B cell (primary cell): Measurements from ENCODE around the gene OXSR1. TPM values are rescaled to one million over a fixed set of nuclear protein-coding genes. Genes with fewer than 3 reads are reported as not detected.

Experiments
- ATAC-seq: fragments of 200-7000 bp; cut with Tn5 transposase; one replicate; pipeline ENCODE4 v1.10.0; 2021; ENCODE audit warnings: low read depth, mild to moderate bottlenecking, moderate number of reproducible peaks, moderate library complexity
- CTCF ChIA-PET: fragments of 350-600 bp; sonication (Branson Sonifier 250); formaldehyde crosslinking; loops from one replicate; lab custom pipeline; 2021; ENCODE audit warnings: antibody characterized with exemption, inconsistent platforms; lab: Charles Lee
- POLR2A ChIA-PET: fragments of 350-600 bp; sonication (Branson Sonifier 250); formaldehyde crosslinking; loops from one replicate; lab custom pipeline; 2021; ENCODE audit warnings: antibody characterized with exemption; lab: Charles Lee
- DNase-seq: peaks from one replicate; pipeline ENCODE4 v3.0.0; 2013
- H2AFZ ChIP-seq: 2 replicates; pipeline ENCODE4 v1.6.1; 2012; ENCODE audit warnings: mild to moderate bottlenecking, low read depth, low read length; ENCODE audit not compliant: insufficient read depth, poor library complexity, severe bottlenecking
- H3K27ac ChIP-seq, 2 donors: 1 replicate in 1 of 2; 2 replicates in 1 of 2; pipeline ENCODE4 v1.5.1; 2012 to 2013; ENCODE audit warnings: low read length in 2 of 2, mild to moderate bottlenecking in 2 of 2, moderate library complexity in 1 of 2
- H3K27me3 ChIP-seq, 4 experiments: fragments of 200-600 bp in 1 of 4; sonication (generic) in 1 of 4; replicated peaks in 1 of 4; 1 replicate in 2 of 4; 2 replicates in 2 of 4; pipeline versions ENCODE4 v1.6.1 to v1.7.0; 2013 to 2016; ENCODE audit warnings: low read length in 3 of 4, mild to moderate bottlenecking in 2 of 4, mixed read lengths in 1 of 4, moderate library complexity in 1 of 4; ENCODE audit not compliant: insufficient read depth in 4 of 4, control insufficient read depth in 3 of 4; ENCODE audit errors: control extremely low read depth in 1 of 4
- H3K36me3 ChIP-seq, 2 experiments: replicated peaks in 1 of 2; 1 replicate in 1 of 2; 2 replicates in 1 of 2; pipeline versions ENCODE4 v1.6.1 to v1.7.1; 2013; ENCODE audit warnings: low read length in 1 of 2; ENCODE audit not compliant: insufficient read depth in 2 of 2, control insufficient read depth in 1 of 2; ENCODE audit errors: control extremely low read depth in 1 of 2, extremely low read depth in 1 of 2
- H3K4me1 ChIP-seq, 2 donors: fragments of 200-600 bp in 1 of 2; sonication (generic) in 1 of 2; 1 replicate in 1 of 2; 2 replicates in 1 of 2; pipeline versions ENCODE4 v1.5.1 to v1.6.1; 2013 to 2017; ENCODE audit warnings: low read length in 2 of 2; ENCODE audit not compliant: control insufficient read depth in 2 of 2, insufficient read depth in 2 of 2
- H3K4me2 ChIP-seq: replicated peaks from 2 replicates; pipeline ENCODE3; 2012; ENCODE audit warnings: mild to moderate bottlenecking, low read depth, low read length; ENCODE audit not compliant: poor library complexity, severe bottlenecking
- H3K4me3 ChIP-seq, 5 experiments: fragments of 200-600 bp in 1 of 5; sonication (generic) in 1 of 5; 1 replicate in 3 of 5; 2 replicates in 2 of 5; pipeline versions ENCODE4 v1.5.1 to v1.7.0; 2011 to 2016; ENCODE audit warnings: low read length in 4 of 5, mild to moderate bottlenecking in 4 of 5, low read depth in 2 of 5, control low read depth in 1 of 5, moderate library complexity in 1 of 5; ENCODE audit not compliant: insufficient read depth in 1 of 5; ENCODE audit errors: control extremely low read depth in 1 of 5, extremely low read depth in 1 of 5
- H3K79me2 ChIP-seq: fragments of 200-600 bp; sonication (generic); one replicate; pipeline ENCODE4 v1.6.0; 2016; ENCODE audit warnings: low read length; ENCODE audit not compliant: control insufficient read depth, insufficient read depth
- H3K9ac ChIP-seq: fragments of 200-600 bp; sonication (generic); 2 replicates; pipeline ENCODE4 v1.6.1; 2017; ENCODE audit warnings: mild to moderate bottlenecking, low read length, moderate library complexity
- H3K9me3 ChIP-seq, 3 donors: one replicate each; pipeline versions ENCODE4 v1.6.1 to v1.7.1; 2013; ENCODE audit warnings: low read length in 2 of 3; ENCODE audit not compliant: control insufficient read depth in 2 of 3, insufficient read depth in 1 of 3; ENCODE audit errors: control extremely low read depth in 1 of 3
- H4K20me1 ChIP-seq: 2 replicates; pipeline ENCODE4 v1.6.0; 2012; ENCODE audit warnings: mild to moderate bottlenecking, low read length; ENCODE audit not compliant: insufficient read depth, control insufficient read depth, poor library complexity, severe bottlenecking
- H3K27ac Mint-ChIP-seq: one replicate; pipeline ENCODE4 v1.8.0; 2021; ENCODE audit warnings: mixed read lengths
- H3K27me3 Mint-ChIP-seq: one replicate; pipeline ENCODE4 v1.8.0; 2021; ENCODE audit warnings: mixed read lengths
- H3K4me1 Mint-ChIP-seq: one replicate; pipeline ENCODE4 v1.8.0; 2021; ENCODE audit warnings: mixed read lengths
- H3K4me3 Mint-ChIP-seq: one replicate; pipeline ENCODE4 v1.8.0; 2021; ENCODE audit warnings: mixed read lengths
- H3K9me3 Mint-ChIP-seq: one replicate; pipeline ENCODE4 v1.8.0; 2022; ENCODE audit warnings: mixed read lengths; ENCODE audit not compliant: insufficient read depth
- CTCF ChIP-seq: fragments of 200-600 bp; IDR thresholded peaks from one replicate; pipeline ENCODE4 v1.8.0; 2022; ENCODE audit warnings: antibody characterized with exemption, mild to moderate bottlenecking
- EZH2 ChIP-seq: IDR thresholded peaks from 2 replicates; pipeline ENCODE4 v1.6.1; 2012; ENCODE audit warnings: borderline replicate concordance, low read depth, mild to moderate bottlenecking, moderate library complexity, low read length; ENCODE audit not compliant: insufficient read depth, poor library complexity, severe bottlenecking
- WGBS: methylation state at CpG from one replicate; pipeline ENCODE4 v1.1.5; 2013; ENCODE audit warnings: missing lambda C conversion rate; ENCODE audit not compliant: insufficient coverage; 5-methylcytosine and 5-hydroxymethylcytosine counted together
- intact Hi-C: fragments of 100-400 bp; cut with micrococcal nuclease; formaldehyde crosslinking; loops from one replicate; pipeline ENCODE4 v1.10.0; 2022
- polyA plus RNA-seq: library from polyadenylated mRNA; depleted of rRNA; stranded (reverse); fragments of >200 nt; gene quantifications from 2 replicates; pipeline ENCODE4 v1.2.3, GENCODE V29; 2012
- total RNA-seq, 2 donors: library from RNA; stranded (reverse); fragments of 120-200 nt in 1 of 2; gene quantifications; 1 replicate in 1 of 2; 2 replicates in 1 of 2; pipeline versions ENCODE4 v1.2.3 to v1.2.4, GENCODE V29; 2013 to 2022

The OXSR1 gene
- total and polyA plus RNA-seq, 2 donors (not counting 1 experiment from before 2014, with no cell fraction given): 15.5 to 41.5 TPM

DNA sequence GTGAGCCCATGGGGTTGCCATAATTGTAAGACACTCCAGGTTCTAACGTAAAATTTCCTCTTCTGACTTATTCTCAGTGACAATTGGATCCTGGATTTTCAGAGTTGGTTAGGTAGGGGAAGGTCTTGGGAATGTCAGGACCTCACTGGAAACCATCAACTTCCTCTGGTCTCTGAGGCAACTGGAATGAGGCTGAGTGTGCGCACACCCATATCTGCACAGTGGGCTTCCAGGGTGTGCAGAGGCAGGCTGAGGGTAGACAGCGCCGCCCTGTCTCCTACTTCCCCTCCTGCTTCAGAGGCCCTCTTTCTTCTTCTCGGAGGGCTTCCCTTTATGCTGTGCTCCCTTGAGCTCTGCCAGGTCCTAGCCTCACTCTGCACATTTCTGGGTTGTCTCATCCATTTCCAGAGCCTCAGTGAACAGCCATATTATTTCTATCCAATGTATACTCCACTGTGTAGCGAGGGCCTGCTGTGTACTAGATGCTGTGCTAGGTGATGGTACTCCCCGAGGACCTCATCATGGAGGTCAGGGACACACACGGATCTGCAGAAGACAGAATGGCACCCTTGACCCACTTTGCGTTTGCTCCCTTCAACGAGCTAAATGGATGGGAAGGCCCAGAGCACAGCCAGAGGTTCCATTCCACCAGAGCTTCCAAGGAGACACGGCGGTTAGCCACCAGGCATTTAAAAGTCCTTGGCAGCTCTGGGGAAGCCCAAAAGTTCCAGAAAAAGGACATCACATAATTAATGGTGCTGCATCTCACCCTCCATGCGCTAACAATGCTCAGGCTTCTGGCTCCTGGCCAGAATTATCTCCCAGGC lies 46.7 kb upstream of the OXSR1 start:
- no peak overlapping the region for H3K4me2 ChIP-seq
- Mint-ChIP-seq H3K9me3 (no peaks in the 10 kb centered on the region), H3K27me3 (peaks cover 7% of the 10 kb centered on the region), H3K27ac (peak overlapping the region; percentile 17), H3K4me3 (no peak overlapping the region), H3K4me1 (peaks cover 22% of the 10 kb centered on the region)
- H3K79me2 ChIP-seq: no peaks in the 10 kb centered on the region
- H3K9ac ChIP-seq: no peak overlapping the region
- no peaks in the 10 kb centered on the region for H4K20me1 ChIP-seq
- no peak overlapping the region for H3K4me3 ChIP-seq
- no peak for DNase-seq
- ChIA-PET CTCF (interaction anchor here (0.6 to 6.5 kb wide), 7 partner anchors 18 to 361 kb away, joined by 3 to 55 read pairs (median 5); partner anchors contain the start of genes ACAA1, OXSR1 and XYLB), POLR2A (no interaction called here)
- no peak for ATAC-seq
- TF ChIP-seq EZH2 (no peak), CTCF (no peak)
- intact Hi-C loops: loop anchor here (1.0 to 2.0 kb wide), 2 partner anchors 228 to 362 kb away; partner anchors contain the start of gene XYLB
- H2AFZ ChIP-seq: no peak overlapping the region
- no peak overlapping the region for H3K27ac ChIP-seq
- H3K4me1 ChIP-seq: peaks cover 19 to 23% of the 10 kb centered on the region in 2 donors
- H3K27me3 ChIP-seq: no peaks in the 10 kb centered on the region
- WGBS: 98% methylated on average over 9 of the region's 13 CpGs
- peaks cover 0 to 31% of the 10 kb centered on the region in 2 experiments for H3K36me3 ChIP-seq
- no peaks in the 10 kb centered on the region for H3K9me3 ChIP-seq

DNA sequence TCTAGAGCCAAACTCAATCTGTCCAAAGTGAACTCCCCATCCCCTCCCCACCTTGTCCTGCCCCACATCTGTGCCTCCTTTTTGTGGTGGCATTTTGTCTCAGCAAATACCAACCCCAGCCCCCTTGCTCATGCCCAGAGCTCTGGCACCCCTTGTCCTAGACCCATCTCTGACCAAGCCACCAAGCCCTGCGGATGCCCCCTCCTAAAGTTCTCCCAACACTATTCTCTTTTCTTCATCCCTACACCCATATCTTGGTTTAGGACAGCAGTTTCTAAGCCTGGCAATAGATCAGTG lies 46.1 kb upstream of the OXSR1 start:
- Mint-ChIP-seq H3K4me3 (no peak overlapping the region), H3K27me3 (peaks cover 7% of the 10 kb centered on the region), H3K4me1 (peaks cover 22% of the 10 kb centered on the region), H3K9me3 (no peaks in the 10 kb centered on the region), H3K27ac (peak overlapping the region; percentile 17)
- POLR2A ChIA-PET: no interaction called here
- H3K9ac ChIP-seq: no peak overlapping the region
- no peak overlapping the region for H2AFZ ChIP-seq
- 100% methylated on average over 1 of the region's 1 CpG for WGBS
- H3K36me3 ChIP-seq: peaks cover 2 to 31% of the 10 kb centered on the region in 2 experiments
- DNase-seq (no peak), ATAC-seq (no peak)
- H3K9me3 ChIP-seq: no peaks in the 10 kb centered on the region
- H3K79me2 ChIP-seq: no peaks in the 10 kb centered on the region
- no peak for TF ChIP-seq EZH2
- no peak for TF ChIP-seq CTCF
- H3K4me2 ChIP-seq: no peak overlapping the region
- H3K27ac ChIP-seq: no peak overlapping the region
- H3K4me3 ChIP-seq: no peak overlapping the region
- intact Hi-C loops: loop anchor here (2.0 kb wide), 1 partner anchor 228 kb away; the partner anchor contains the start of gene XYLB
- CTCF ChIA-PET: interaction anchor here (0.6 to 6.5 kb wide), 6 partner anchors 17 to 361 kb away, joined by 3 to 55 read pairs (median 5); partner anchors contain the start of genes ACAA1, OXSR1 and XYLB
- H3K27me3 ChIP-seq: no peaks in the 10 kb centered on the region
- H4K20me1 ChIP-seq: no peaks in the 10 kb centered on the region
- H3K4me1 ChIP-seq: peaks cover 19 to 23% of the 10 kb centered on the region in 2 donors
